A549 (cell line): ENCODE measurements around the gene GLIS1. TPM values are rescaled to one million over a fixed set of nuclear protein-coding genes. Genes with fewer than 3 reads are reported as not detected.

Experiments
- ATAC-seq, 2 experiments: fragments of 200-7000 bp in 1 of 2; fragments of >200 bp in 1 of 2; cut with Nextera tagmentation in 1 of 2; cut with Tn5 transposase in 1 of 2; 3 replicates each; pipeline versions ENCODE4 v1.8.0 to v1.9.1; 2018 to 2020; ENCODE audit warnings: mild to moderate bottlenecking in 1 of 2, moderate library complexity in 1 of 2
- CTCF ChIA-PET: fragments of 300-600 bp; sonication (Branson Sonifier 250); formaldehyde crosslinking; extraction: SDS; loops from one replicate; lab custom pipeline; 2021; ENCODE audit warnings: antibody characterized with exemption, inconsistent platforms; lab: Yijun Ruan, JAX
- POLR2A ChIA-PET: fragments of 350-600 bp; formaldehyde crosslinking; extraction: SDS; loops from one replicate; lab custom pipeline; 2021; ENCODE audit warnings: antibody characterized with exemption, inconsistent platforms; lab: Yijun Ruan, JAX
- DNase-seq, 2 experiments: peaks; one replicate each; pipeline versions ENCODE4 v3.0.0 to v3.0.0-alpha.2; 2011 to 2016; ENCODE audit warnings: low read depth in 1 of 2, low spot score in 1 of 2
- FAIRE-seq: peaks from 2 replicates; lab custom pipeline; 2011; peaks lifted over from hg19 to GRCh38; lab: Jason Lieb, UNC
- H3K27ac ChIP-seq, 2 experiments: fragments of >200 bp; sonication (Bioruptor Twin); formaldehyde crosslinking; 3 replicates each; pipeline ENCODE4 v1.5.1; 2016 to 2017
- H3K4me1 ChIP-seq: fragments of >200 bp; sonication (Bioruptor Twin); formaldehyde crosslinking; 3 replicates; pipeline ENCODE4 v1.6.1; 2016
- H3K4me2 ChIP-seq: fragments of >200 bp; sonication (Bioruptor Twin); formaldehyde crosslinking; 3 replicates; pipeline ENCODE4 v1.6.1; 2016
- H3K4me3 ChIP-seq: fragments of >200 bp; sonication (Bioruptor Twin); formaldehyde crosslinking; 3 replicates; pipeline ENCODE4 v1.5.1; 2016
- H3K9me3 ChIP-seq: fragments of >200 bp; sonication (Bioruptor Twin); formaldehyde crosslinking; 3 replicates; pipeline ENCODE4 v1.6.1; 2016
- BCL3 ChIP-seq: fragments of >200 bp; sonication (Bioruptor Twin); formaldehyde crosslinking; IDR thresholded peaks from 3 replicates; pipeline ENCODE4 v1.6.1; 2016
- BHLHE40 ChIP-seq: IDR thresholded peaks from 2 replicates; pipeline ENCODE4 v1.6.1; 2012; ENCODE audit warnings: low read depth, low read length, inconsistent platforms
- CBX2 ChIP-seq: fragments of 200-600 bp; sonication (generic); IDR thresholded peaks from 2 replicates; pipeline ENCODE4 v1.6.1; 2016; ENCODE audit warnings: low read depth, mild to moderate bottlenecking, borderline replicate concordance
- CBX8 ChIP-seq: fragments of 200-600 bp; sonication (generic); IDR thresholded peaks from 2 replicates; pipeline ENCODE4 v1.6.1; 2016
- CHD4 ChIP-seq: fragments of 200-600 bp; sonication (generic); IDR thresholded peaks from 2 replicates; pipeline ENCODE4 v1.6.1; 2016; ENCODE audit warnings: antibody characterized with exemption, mild to moderate bottlenecking, borderline replicate concordance
- E2F6 ChIP-seq: IDR thresholded peaks from 2 replicates; pipeline ENCODE4 v1.6.1; 2012; ENCODE audit warnings: low read depth, borderline replicate concordance
- EHMT2 ChIP-seq: fragments of 200-600 bp; sonication (generic); IDR thresholded peaks from 2 replicates; pipeline ENCODE4 v1.6.1; 2016; ENCODE audit warnings: antibody characterized with exemption, low read depth, mild to moderate bottlenecking, moderate library complexity
- FOSL2 ChIP-seq, 2 experiments: fragments of 450-650 bp in 1 of 2; fragments of >200 bp in 1 of 2; sonication (Bioruptor Twin) in 1 of 2; formaldehyde crosslinking; IDR thresholded peaks; 2 replicates each; pipeline versions ENCODE4 v1.5.0 to v1.6.1; 2016 to 2020; ENCODE audit warnings: mild to moderate bottlenecking in 1 of 2, moderate library complexity in 1 of 2
- FOXS1 ChIP-seq: fragments of 250-450 bp; sonication (Bioruptor Pico); IDR thresholded peaks from 2 replicates; pipeline ENCODE4 v1.5.0; 2020; ENCODE audit warnings: mild to moderate bottlenecking, moderate library complexity
- HES2 ChIP-seq: fragments of >200 bp; sonication (Bioruptor Twin); formaldehyde crosslinking; IDR thresholded peaks from 2 replicates; pipeline ENCODE4 v1.6.1; 2016
- HOXA7 ChIP-seq: fragments of 250-450 bp; sonication (Bioruptor Pico); IDR thresholded peaks from 2 replicates; pipeline ENCODE4 v1.5.0; 2020; ENCODE audit warnings: mild to moderate bottlenecking, moderate library complexity
- HOXB13 ChIP-seq: fragments of 250-450 bp; sonication (Bioruptor Pico); IDR thresholded peaks from 2 replicates; pipeline ENCODE4 v1.5.0; 2020; ENCODE audit warnings: low read depth, mild to moderate bottlenecking, moderate library complexity
- KDM5A ChIP-seq: fragments of 200-600 bp; sonication (generic); IDR thresholded peaks from 2 replicates; pipeline ENCODE4 v1.6.1; 2016; ENCODE audit warnings: antibody characterized with exemption, mild to moderate bottlenecking
- NFE2L2 ChIP-seq: fragments of 150-350 bp; conservative IDR thresholded peaks from 2 replicates; pipeline ENCODE4 v1.6.1; 2014; ENCODE audit warnings: low read length
- PBX3 ChIP-seq: IDR thresholded peaks from 2 replicates; pipeline ENCODE4 v1.6.1; 2012
- PHF8 ChIP-seq: fragments of 200-600 bp; sonication (generic); IDR thresholded peaks from 2 replicates; pipeline ENCODE4 v1.6.1; 2016; ENCODE audit warnings: low read depth, mild to moderate bottlenecking, antibody characterized with exemption, moderate library complexity, borderline replicate concordance
- POLR2AphosphoS2 ChIP-seq: conservative IDR thresholded peaks from 2 replicates; pipeline ENCODE4 v1.6.1; 2012; ENCODE audit warnings: low read length, improper control_type of control experiment, inconsistent platforms
- RAD21 ChIP-seq, 2 experiments: fragments of >200 bp in 1 of 2; sonication (Bioruptor Twin) in 1 of 2; formaldehyde crosslinking in 1 of 2; IDR thresholded peaks in 1 of 2; conservative IDR thresholded peaks in 1 of 2; 2 replicates in 1 of 2; 3 replicates in 1 of 2; pipeline ENCODE4 v1.6.1; 2012 to 2018; ENCODE audit warnings: inconsistent platforms in 1 of 2
- RARB ChIP-seq: fragments of 250-450 bp; sonication (Bioruptor Pico); IDR thresholded peaks from 2 replicates; pipeline ENCODE4 v1.8.0; 2021; ENCODE audit warnings: mild to moderate bottlenecking, moderate library complexity
- SMC3 ChIP-seq: fragments of >200 bp; sonication (Bioruptor Twin); formaldehyde crosslinking; IDR thresholded peaks from 3 replicates; pipeline ENCODE4 v1.6.1; 2018; ENCODE audit warnings: inconsistent platforms
- SREBF2 ChIP-seq: fragments of 450-650 bp; IDR thresholded peaks from 2 replicates; pipeline ENCODE4 v1.6.1; 2014; ENCODE audit warnings: mild to moderate bottlenecking, moderate library complexity
- TFCP2L1 ChIP-seq: fragments of 250-450 bp; sonication (Bioruptor Pico); IDR thresholded peaks from 2 replicates; pipeline ENCODE4 v1.5.0; 2021; ENCODE audit warnings: mild to moderate bottlenecking
- TP53 ChIP-seq: fragments of 250-450 bp; sonication (Bioruptor Pico); IDR thresholded peaks from 2 replicates; pipeline ENCODE4 v1.5.0; 2021; ENCODE audit warnings: mild to moderate bottlenecking, moderate library complexity
- USF2 ChIP-seq: fragments of 450-650 bp; IDR thresholded peaks from 2 replicates; pipeline ENCODE4 v1.6.1; 2014; ENCODE audit warnings: antibody characterized with exemption
- ZC3H11A ChIP-seq: fragments of 450-650 bp; IDR thresholded peaks from 2 replicates; pipeline ENCODE4 v1.6.1; 2014; ENCODE audit warnings: antibody characterized with exemption, mild to moderate bottlenecking
- ZNF302 ChIP-seq: fragments of 250-450 bp; sonication (Bioruptor Pico); IDR thresholded peaks from 2 replicates; pipeline ENCODE4 v1.9.0; 2021; ENCODE audit warnings: inconsistent platforms, mild to moderate bottlenecking, moderate library complexity
- ZSCAN20 ChIP-seq: fragments of 250-450 bp; sonication (Bioruptor Pico); IDR thresholded peaks from 2 replicates; pipeline ENCODE4 v1.8.0; 2022; ENCODE audit warnings: mild to moderate bottlenecking, moderate library complexity
- WGBS: methylation state at CpG from one replicate; pipeline ENCODE4 v1.1.6; 2017; ENCODE audit errors: missing lambda C conversion rate; 5-methylcytosine and 5-hydroxymethylcytosine counted together
- polyA plus RNA-seq, 4 experiments: library from polyadenylated mRNA; depleted of rRNA in 3 of 4; stranded (reverse); fragments of >200 nt; fragmentation: RNase III in 1 of 4; extraction: RNeasy Plus Mini Kit Qiagen cat#74134 plus additional on column Dnase treatment in 1 of 4; gene quantifications; 2 replicates in 3 of 4; 3 replicates in 1 of 4; pipeline ENCODE4 v1.2.3, GENCODE V29; 2011 to 2017

Gene GLIS1
- polyA plus RNA-seq, 2 of the 4 experiments (the other 2 are of a cell fraction): 0.04 TPM; not detected in 1

- H3K27ac ChIP-seq: no peak overlapping the region
- CTCF ChIA-PET: no interaction called here
These were observed 121.0 kb downstream of the GLIS1 start for GRCh38 chr1:53617851-53618499.

GRCh38 chr1:53617382-53617781 is 121.6 kb downstream of the GLIS1 start:
- ATAC-seq: no peak
- Histone ChIP-seq H3K4me1 (no peaks in the 10 kb centered on the region), H3K9me3 (no peaks in the 10 kb centered on the region), H3K4me3 (no peak overlapping the region), H3K27ac (no peak overlapping the region), H3K4me2 (no peak overlapping the region)
- no peak for DNase-seq
- TF ChIP-seq CBX2: no peak
- no peak for TF ChIP-seq HOXA7 (CRISPR knock-in tag)
- no peak for TF ChIP-seq ZC3H11A
- no peak for TF ChIP-seq CHD4
- TF ChIP-seq HES2: no peak
- no peak for TF ChIP-seq CBX8
- 90% methylated on average over 7 of the region's 7 CpGs for WGBS
- POLR2A ChIA-PET: no interaction called here
- FAIRE-seq: no peak
- CTCF ChIA-PET: no interaction called here

More at GRCh38 chr1:53617851-53618499, 121.0 kb downstream of the GLIS1 start:
- Histone ChIP-seq H3K4me2 (no peak overlapping the region), H3K4me3 (no peak overlapping the region), H3K4me1 (no peaks in the 10 kb centered on the region), H3K9me3 (no peaks in the 10 kb centered on the region)
- TF ChIP-seq POLR2AphosphoS2: no peak
- TF ChIP-seq TP53 (CRISPR knock-in tag): no peak
- no peak for TF ChIP-seq E2F6
- no peak for TF ChIP-seq KDM5A
- no peak for TF ChIP-seq RAD21 (conservative IDR thresholded peaks at IDR 0.05 in 1 of 2, IDR thresholded peaks at IDR 0.05 in 1 of 2)
- no peak for TF ChIP-seq SMC3
- no peak for TF ChIP-seq BCL3
- no peak for TF ChIP-seq FOSL2 (IDR thresholded peaks at IDR 0.05)
- TF ChIP-seq FOSL2 (CRISPR knock-in tag; IDR thresholded peaks at IDR 0.05): no peak
- no peak for TF ChIP-seq ZC3H11A
- no peak for TF ChIP-seq HES2
- no peak for TF ChIP-seq PHF8
- TF ChIP-seq ZSCAN20 (CRISPR knock-in tag): no peak
- FAIRE-seq (no peak), DNase-seq (no peak), ATAC-seq (no peak)
- 69% methylated on average over 4 of the region's 4 CpGs for WGBS
- POLR2A ChIA-PET: no interaction called here

GRCh38 chr1:53616927-53617326 is 122.0 kb downstream of the GLIS1 start:
- ChIA-PET CTCF (no interaction called here), POLR2A (no interaction called here)
- no peak for FAIRE-seq
- DNase-seq: no peak
- Histone ChIP-seq H3K9me3 (no peaks in the 10 kb centered on the region), H3K4me3 (no peak overlapping the region), H3K27ac (no peak overlapping the region), H3K4me1 (no peaks in the 10 kb centered on the region), H3K4me2 (no peak overlapping the region)
- WGBS: no CpG with 5 or more reads among the region's 2 CpGs
- no peak for TF ChIP-seq USF2
- TF ChIP-seq SREBF2: no peak
- TF ChIP-seq ZNF302 (CRISPR knock-in tag): no peak
- no peak for TF ChIP-seq BHLHE40
- no peak for TF ChIP-seq NFE2L2
- TF ChIP-seq TFCP2L1 (CRISPR knock-in tag): no peak
- TF ChIP-seq EHMT2: no peak
- no peak for TF ChIP-seq FOXS1 (CRISPR knock-in tag)
- no peak for TF ChIP-seq E2F6
- TF ChIP-seq PBX3: no peak
- TF ChIP-seq HOXB13: no peak
- TF ChIP-seq RARB (CRISPR knock-in tag): no peak
- ATAC-seq: peak; percentile 54 to 75; a peak in 3 of 6 replicates
